Measurements from ENCODE around the gene OTOS.

DNA sequence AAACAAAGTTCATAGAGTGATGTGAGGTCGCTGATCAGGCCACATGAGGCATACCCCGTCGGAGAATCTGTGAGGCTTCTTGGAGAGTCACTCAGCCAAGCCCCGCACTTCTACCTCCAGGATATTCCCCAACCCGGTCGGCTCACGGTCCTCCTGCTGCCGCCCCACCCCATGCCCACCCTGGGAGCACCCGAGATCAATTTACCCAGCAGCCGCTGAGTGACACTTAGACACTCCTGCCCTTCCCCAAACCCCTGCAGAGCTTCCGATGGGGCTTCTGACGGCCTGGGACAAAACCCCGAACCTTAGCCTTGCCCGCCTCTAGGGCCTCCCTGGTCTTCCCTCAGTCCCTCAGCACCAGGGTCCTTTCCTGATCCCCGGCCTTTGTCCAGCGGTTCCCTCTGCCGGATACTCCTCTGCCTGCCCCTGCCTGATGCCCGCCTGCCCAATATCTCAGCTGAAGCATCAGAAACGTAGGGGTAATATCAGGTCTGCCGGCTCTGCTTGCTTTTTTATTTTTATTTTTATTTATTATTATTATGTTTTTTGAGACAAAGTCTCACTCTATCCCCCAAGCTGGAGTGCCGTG lies 18.9 kb upstream of the OTOS start:
- TF ChIP-seq, protein P1, sequence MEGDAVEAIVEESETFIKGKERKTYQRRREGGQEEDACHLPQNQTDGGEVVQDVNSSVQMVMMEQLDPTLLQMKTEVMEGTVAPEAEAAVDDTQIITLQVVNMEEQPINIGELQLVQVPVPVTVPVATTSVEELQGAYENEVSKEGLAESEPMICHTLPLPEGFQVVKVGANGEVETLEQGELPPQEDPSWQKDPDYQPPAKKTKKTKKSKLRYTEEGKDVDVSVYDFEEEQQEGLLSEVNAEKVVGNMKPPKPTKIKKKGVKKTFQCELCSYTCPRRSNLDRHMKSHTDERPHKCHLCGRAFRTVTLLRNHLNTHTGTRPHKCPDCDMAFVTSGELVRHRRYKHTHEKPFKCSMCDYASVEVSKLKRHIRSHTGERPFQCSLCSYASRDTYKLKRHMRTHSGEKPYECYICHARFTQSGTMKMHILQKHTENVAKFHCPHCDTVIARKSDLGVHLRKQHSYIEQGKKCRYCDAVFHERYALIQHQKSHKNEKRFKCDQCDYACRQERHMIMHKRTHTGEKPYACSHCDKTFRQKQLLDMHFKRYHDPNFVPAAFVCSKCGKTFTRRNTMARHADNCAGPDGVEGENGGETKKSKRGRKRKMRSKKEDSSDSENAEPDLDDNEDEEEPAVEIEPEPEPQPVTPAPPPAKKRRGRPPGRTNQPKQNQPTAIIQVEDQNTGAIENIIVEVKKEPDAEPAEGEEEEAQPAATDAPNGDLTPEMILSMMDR (IDR thresholded peaks at IDR 0.05), result no peak
- TF ChIP-seq EZH2 (IDR thresholded peaks at IDR 0.05; ENCODE audit: borderline replicate concordance, insufficient read depth, low read depth, low read length, poor library complexity, severe bottlenecking), result no peak
